Measurements from ENCODE around the gene PCDH18. TPM values are rescaled to one million over a fixed set of nuclear protein-coding genes. Genes with fewer than 3 reads are reported as not detected.
A peak's percentile ranks its signal among the peaks of the same experiment; 100 is the strongest.

PCDH18 gene
- total and polyA plus RNA-seq, 7 donors, result 1.8 to 108 (median 64.6) TPM

- no peaks in the 10 kb centered on the region for H3K9me3 ChIP-seq
- peaks cover 0 to 44% (median 16%) of the 10 kb centered on the region in 4 donors for H3K4me1 ChIP-seq
- intact Hi-C loops (cut with DNase I), result loop anchor here (5.0 to 10.0 kb wide), 2 partner anchors 37 to 100 kb away; no protein-coding TSS in a partner anchor
- H3K4me3 ChIP-seq, result no peak overlapping the region
- H3K27ac ChIP-seq, result peak overlapping the region in 3 of 4 donors; percentile 50 to 65 (median 59)
- TF ChIP-seq POLR2AphosphoS5 (IDR thresholded peaks at IDR 0.05), result peak in 2 of 4 donors; percentile 14 to 31
- no peak for TF ChIP-seq POLR2A (IDR thresholded peaks at IDR 0.05)
- no peak for TF ChIP-seq EP300 (IDR thresholded peaks at IDR 0.05)
- H3K27me3 ChIP-seq, result no peaks in the 10 kb centered on the region
- 16 to 47% methylated on average over 1 of the region's 1 CpG for WGBS, 2 donors
- DNase-seq, result no peak
- no peaks in the 10 kb centered on the region for H3K36me3 ChIP-seq
These were observed 57.5 kb downstream of the PCDH18 start for GRCh38 chr4:137474711-137475301.

- 41 to 58% methylated on average over 2 of the region's 2 CpGs for WGBS, 2 donors
These were observed 60.4 kb downstream of the PCDH18 start for GRCh38 chr4:137471895-137472294.

GRCh38 chr4:137471461-137471860, 60.8 kb downstream of the PCDH18 start:
- H3K36me3 ChIP-seq, result no peaks in the 10 kb centered on the region
- DNase-seq, result no peak
- H3K4me3 ChIP-seq, result no peak overlapping the region
- 92 to 95% methylated on average over 1 of the region's 1 CpG for WGBS, 2 donors
- H3K9me3 ChIP-seq, result no peaks in the 10 kb centered on the region
- no peaks in the 10 kb centered on the region for H3K27me3 ChIP-seq
- no peak for TF ChIP-seq EP300 (IDR thresholded peaks at IDR 0.05)
- no peak for TF ChIP-seq POLR2AphosphoS5 (IDR thresholded peaks at IDR 0.05)
- TF ChIP-seq POLR2A (IDR thresholded peaks at IDR 0.05), result no peak
- intact Hi-C loops (cut with DNase I), result loop anchor here (5.0 to 10.0 kb wide), 2 partner anchors 41 to 97 kb away; no protein-coding TSS in a partner anchor
- peaks cover 0 to 51% (median 16%) of the 10 kb centered on the region in 4 donors for H3K4me1 ChIP-seq
- peak overlapping the region in 1 of 4 donors; percentile 38 for H3K27ac ChIP-seq

More at GRCh38 chr4:137471895-137472294, 60.4 kb downstream of the PCDH18 start:
- no peak for DNase-seq
- H3K9me3 ChIP-seq, result no peaks in the 10 kb centered on the region
- peaks cover 0 to 51% (median 16%) of the 10 kb centered on the region in 4 donors for H3K4me1 ChIP-seq
- intact Hi-C loops (cut with DNase I), result loop anchor here (5.0 to 10.0 kb wide), 2 partner anchors 40 to 97 kb away; no protein-coding TSS in a partner anchor
- no peak overlapping the region for H3K4me3 ChIP-seq
- no peaks in the 10 kb centered on the region for H3K36me3 ChIP-seq
- peak overlapping the region in 1 of 4 donors; percentile 43 for H3K27ac ChIP-seq
- TF ChIP-seq EP300 (IDR thresholded peaks at IDR 0.05) (no peak), POLR2A (IDR thresholded peaks at IDR 0.05) (no peak), POLR2AphosphoS5 (IDR thresholded peaks at IDR 0.05) (no peak), CTCF (IDR thresholded peaks at IDR 0.05) (no peak)
- no peaks in the 10 kb centered on the region for H3K27me3 ChIP-seq

GRCh38 chr4:137470806-137471205, 61.5 kb downstream of the PCDH18 start:
- H3K4me3 ChIP-seq, result no peak overlapping the region
- no peaks in the 10 kb centered on the region for H3K27me3 ChIP-seq
- intact Hi-C loops (cut with DNase I), result loop anchor here (5.0 to 10.0 kb wide), 2 partner anchors 41 to 96 kb away; no protein-coding TSS in a partner anchor
- no peaks in the 10 kb centered on the region for H3K9me3 ChIP-seq
- no peak for DNase-seq
- no peaks in the 10 kb centered on the region for H3K36me3 ChIP-seq
- H3K4me1 ChIP-seq, result peaks cover 0 to 51% (median 19%) of the 10 kb centered on the region in 4 donors
- peak overlapping the region in 2 of 4 donors; percentile 10 to 38 for H3K27ac ChIP-seq
- TF ChIP-seq POLR2A (IDR thresholded peaks at IDR 0.05) (no peak), EP300 (IDR thresholded peaks at IDR 0.05) (no peak), CTCF (IDR thresholded peaks at IDR 0.05) (no peak), POLR2AphosphoS5 (IDR thresholded peaks at IDR 0.05) (no peak)

All from sigmoid colon (tissue), 7 donors.